Upper lobe of right lung (tissue), 1 donor: Measurements from ENCODE around the gene DPY30. TPM values are rescaled to one million over a fixed set of nuclear protein-coding genes. Genes with fewer than 3 reads are reported as not detected.
A peak's percentile ranks its signal among the peaks of the same experiment; 100 is the strongest.

Source experiments
- ATAC-seq: fragments of 200-7000 bp; cut with Tn5 transposase; one replicate; pipeline ENCODE4 v1.9.1; 2020; ENCODE audit warnings: mild to moderate bottlenecking, moderate library complexity
- DNase-seq: peaks from one replicate; pipeline ENCODE4 v3.0.0-alpha.2; 2020
- H3K27ac ChIP-seq: fragments of 200-600 bp; one replicate; pipeline ENCODE4 v1.8.0; 2022
- H3K27me3 ChIP-seq: fragments of 200-600 bp; one replicate; pipeline ENCODE4 v1.8.0; 2022; ENCODE audit warnings: mild to moderate bottlenecking
- H3K36me3 ChIP-seq: fragments of 200-600 bp; one replicate; pipeline ENCODE4 v1.8.0; 2022
- H3K4me1 ChIP-seq: fragments of 200-600 bp; one replicate; pipeline ENCODE4 v1.8.0; 2022
- H3K4me3 ChIP-seq: fragments of 200-600 bp; one replicate; pipeline ENCODE4 v1.8.0; 2022; ENCODE audit warnings: mild to moderate bottlenecking
- H3K9me3 ChIP-seq: fragments of 200-600 bp; one replicate; pipeline ENCODE4 v1.8.0; 2022
- CTCF ChIP-seq: fragments of 200-600 bp; IDR thresholded peaks from one replicate; pipeline ENCODE4 v1.8.0; 2022; ENCODE audit warnings: antibody characterized with exemption
- intact Hi-C: fragments of 100-400 bp; cut with DNase I; formaldehyde crosslinking; loops from one replicate; pipeline ENCODE4 v1.11.0; 2022
- long read RNA-seq: library from polyadenylated mRNA; unstranded; transcript quantifications from one replicate; pipeline ENCODE4 v2.0.0, GENCODE V29; 2021
- total RNA-seq: library from RNA; stranded (reverse); fragmentation: NEBNext Ultra II Directional; extraction: Animal tissue kit (Norgen Biotek cat#: 25700); gene quantifications from one replicate; pipeline ENCODE4 v1.2.1, GENCODE V29; 2021
- donor health status: DM: no; HTN: yes; CAD: no; lungs with severe emphysema.

DPY30 gene
- total RNA-seq: 53.7 TPM
- long read RNA-seq, transcript DPY30-202 (5 exons, 708 nt): major isoform, 17 of 26 reads
- long read RNA-seq, partial matches to known transcripts: 0 of 26 reads
- long read RNA-seq, other reads (novel, unspliced or antisense): 9 of 26 reads

GRCh38 chr2:32039447-32040219 is at the start of gene DPY30:
DPY30 (minus strand) TSS chr2:32039805; CDS start chr2:32039456, 349 bp downstream.
- intact Hi-C loops: no loop called here

GRCh38 chr2:32074134-32074506 is 34.5 kb upstream of the DPY30 start:
- Histone ChIP-seq H3K9me3 (no peaks in the 10 kb centered on the region), H3K36me3 (no peaks in the 10 kb centered on the region), H3K4me1 (no peaks in the 10 kb centered on the region), H3K27me3 (no peaks in the 10 kb centered on the region), H3K4me3 (no peak overlapping the region), H3K27ac (no peak overlapping the region)
- DNase-seq (no peak), ATAC-seq (no peak)
- TF ChIP-seq CTCF: no peak
- intact Hi-C loops: no loop called here

More at GRCh38 chr2:32039447-32040219, at the start of gene DPY30:
- peak within 1 kb of the TSS; percentile 82 for H3K27ac ChIP-seq
- H3K4me1 ChIP-seq: peaks cover 8% of the 10 kb centered on the region
- DNase-seq: peak; percentile 97
- no peak for TF ChIP-seq CTCF
- peak; percentile 99 for ATAC-seq
- H3K36me3 ChIP-seq: peaks cover 3% of the 10 kb centered on the region
- H3K4me3 ChIP-seq: peak within 1 kb of the TSS; percentile 97
- H3K27me3 ChIP-seq: no peaks in the 10 kb centered on the region
- H3K9me3 ChIP-seq: no peaks in the 10 kb centered on the region

- ATAC-seq: no peak
- no peak for DNase-seq
- no peaks in the 10 kb centered on the region for H3K9me3 ChIP-seq
- no peak overlapping the region for H3K27ac ChIP-seq
- intact Hi-C loops: no loop called here
- H3K36me3 ChIP-seq: no peaks in the 10 kb centered on the region
- no peak overlapping the region for H3K4me3 ChIP-seq
- no peaks in the 10 kb centered on the region for H3K27me3 ChIP-seq
- peaks cover 11% of the 10 kb centered on the region for H3K4me1 ChIP-seq
- no peak for TF ChIP-seq CTCF
Measured at GRCh38 chr2:32067549-32067948, 27.9 kb upstream of the DPY30 start.

DNA sequence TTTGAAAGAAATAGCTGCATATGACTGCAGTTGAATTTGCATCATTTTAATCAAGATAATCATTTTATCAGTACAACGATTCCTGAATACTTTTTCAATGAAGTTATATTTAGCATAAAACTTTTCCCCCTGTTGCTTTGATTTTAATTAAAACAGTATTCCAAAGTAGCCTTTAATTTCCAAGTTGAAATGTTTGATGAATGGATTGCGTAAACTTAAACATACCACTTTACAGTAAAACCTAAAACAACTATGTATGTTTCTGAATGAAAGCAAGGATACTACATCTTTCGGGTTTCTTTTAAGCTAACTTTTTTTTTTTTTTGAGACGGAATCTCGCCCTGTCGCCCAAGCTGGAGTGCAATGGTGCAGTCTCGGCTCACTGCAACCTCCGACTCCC is 25.1 kb upstream of the DPY30 start:
- ATAC-seq (no peak), DNase-seq (no peak)
- no peak for TF ChIP-seq CTCF
- Histone ChIP-seq H3K9me3 (no peaks in the 10 kb centered on the region), H3K4me1 (peaks cover 17% of the 10 kb centered on the region), H3K27ac (no peak overlapping the region), H3K27me3 (no peaks in the 10 kb centered on the region), H3K36me3 (no peaks in the 10 kb centered on the region), H3K4me3 (peak overlapping the region; percentile 90)
- intact Hi-C loops: no loop called here

GRCh38 chr2:32064021-32064601 is 24.5 kb upstream of the DPY30 start:
- DNase-seq: no peak
- Histone ChIP-seq H3K4me3 (peak overlapping the region; percentile 90), H3K27ac (peak overlapping the region; percentile 85), H3K27me3 (no peaks in the 10 kb centered on the region), H3K4me1 (peaks cover 17% of the 10 kb centered on the region), H3K9me3 (no peaks in the 10 kb centered on the region), H3K36me3 (no peaks in the 10 kb centered on the region)
- no peak for TF ChIP-seq CTCF
- intact Hi-C loops: no loop called here
- peak; percentile 5 for ATAC-seq
